Motor neuron (in vitro differentiated cells): Measurements from ENCODE around the gene UNC13D. TPM values are rescaled to one million over a fixed set of nuclear protein-coding genes. Genes with fewer than 3 reads are reported as not detected.
"Not testable (repeated sequence)": the region's sequence is repeated elsewhere in the genome, so short reads cannot be mapped to it uniquely, and the experiment has no call there.

Source experiments
- ATAC-seq, 8 experiments: fragments of 200-7000 bp; cut with Tn5 transposase; replicated peaks in 6 of 8; 2 replicates each; pipeline ENCODE4 v1.8.0; 2021; ENCODE audit warnings: mild to moderate bottlenecking in 8 of 8, moderate library complexity in 8 of 8
- H3K27ac ChIP-seq, 2 donors: fragments of 250-450 bp; sonication (Bioruptor Pico); 2 replicates each; pipeline ENCODE4 v1.9.0; 2021; ENCODE audit warnings: antibody characterized with exemption in 2 of 2, mild to moderate bottlenecking in 2 of 2, moderate library complexity in 1 of 2
- H3K4me1 ChIP-seq, 2 donors: fragments of 250-450 bp; sonication (Bioruptor Pico); replicated peaks in 1 of 2; 2 replicates each; pipeline ENCODE4 v1.6.1; 2021; ENCODE audit warnings: antibody characterized with exemption in 2 of 2, mild to moderate bottlenecking in 2 of 2, moderate library complexity in 1 of 2
- H3K4me3 ChIP-seq, 5 donors: fragments of 250-450 bp; sonication (Bioruptor Pico); 2 replicates each; pipeline ENCODE4 v1.9.0; 2021; ENCODE audit warnings: antibody characterized with exemption in 5 of 5, mild to moderate bottlenecking in 5 of 5, moderate library complexity in 4 of 5
- WGBS, 10 experiments: fragments of 450-650 bp; shearing (Covaris generic); methylation state at CpG; one replicate each; pipeline ENCODE4 v1.0.0; 2022; 5-methylcytosine and 5-hydroxymethylcytosine counted together
- in situ Hi-C, 9 experiments: fragments of 400-800 bp; cut with MboI; loops; one replicate each; pipeline ENCODE4 v1.15.0; 2021; ENCODE audit warnings: low sequenced_read_pairs in 9 of 9, low pct_unique_long_range_greater_than_20kb in 2 of 9; ENCODE audit not compliant: unreplicated experiment in 9 of 9
- total RNA-seq, 8 experiments: library from RNA; unstranded; fragments of 300-600 nt; gene quantifications; 2 replicates each; pipeline versions ENCODE4 v1.2.3 to v1.2.4, GENCODE V29; 2022

UNC13D gene
- total RNA-seq, 8 experiments from 2014 or later, result 0.87 to 9.1 (median 2.7) TPM

DNA sequence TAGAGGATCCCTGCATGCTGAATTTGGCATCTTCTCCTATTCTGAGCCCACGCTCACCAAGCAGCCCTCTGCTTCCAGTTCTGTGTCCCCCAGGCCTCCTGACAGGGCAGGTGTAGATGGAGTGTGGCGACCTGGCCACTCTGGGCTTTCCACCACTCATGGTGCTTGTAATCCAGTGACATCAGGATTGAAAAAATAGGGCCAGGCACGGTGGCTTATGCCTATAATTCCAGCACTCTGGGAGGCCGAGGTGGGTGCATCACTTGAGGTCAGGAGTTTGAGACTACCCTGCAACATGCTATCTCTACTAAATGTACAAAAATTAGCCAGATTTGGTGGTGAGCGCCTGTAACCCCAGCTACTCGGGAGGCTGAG lies 30.2 kb downstream of the UNC13D start:
- in situ Hi-C loops, result no loop called here
- WGBS, 10 experiments, result 70 to 100% (median 100%) methylated on average over 1 to 4 of the region's 6 CpGs; no CpG with 5 or more reads in 4 of the 10 experiments
- Histone ChIP-seq H3K27ac (peak overlapping the region; percentile 76 to 79), H3K4me1 (peaks cover 32 to 34% of the 10 kb centered on the region in 2 donors), H3K4me3 (no peak overlapping the region)
- ATAC-seq, result no peak

DNA sequence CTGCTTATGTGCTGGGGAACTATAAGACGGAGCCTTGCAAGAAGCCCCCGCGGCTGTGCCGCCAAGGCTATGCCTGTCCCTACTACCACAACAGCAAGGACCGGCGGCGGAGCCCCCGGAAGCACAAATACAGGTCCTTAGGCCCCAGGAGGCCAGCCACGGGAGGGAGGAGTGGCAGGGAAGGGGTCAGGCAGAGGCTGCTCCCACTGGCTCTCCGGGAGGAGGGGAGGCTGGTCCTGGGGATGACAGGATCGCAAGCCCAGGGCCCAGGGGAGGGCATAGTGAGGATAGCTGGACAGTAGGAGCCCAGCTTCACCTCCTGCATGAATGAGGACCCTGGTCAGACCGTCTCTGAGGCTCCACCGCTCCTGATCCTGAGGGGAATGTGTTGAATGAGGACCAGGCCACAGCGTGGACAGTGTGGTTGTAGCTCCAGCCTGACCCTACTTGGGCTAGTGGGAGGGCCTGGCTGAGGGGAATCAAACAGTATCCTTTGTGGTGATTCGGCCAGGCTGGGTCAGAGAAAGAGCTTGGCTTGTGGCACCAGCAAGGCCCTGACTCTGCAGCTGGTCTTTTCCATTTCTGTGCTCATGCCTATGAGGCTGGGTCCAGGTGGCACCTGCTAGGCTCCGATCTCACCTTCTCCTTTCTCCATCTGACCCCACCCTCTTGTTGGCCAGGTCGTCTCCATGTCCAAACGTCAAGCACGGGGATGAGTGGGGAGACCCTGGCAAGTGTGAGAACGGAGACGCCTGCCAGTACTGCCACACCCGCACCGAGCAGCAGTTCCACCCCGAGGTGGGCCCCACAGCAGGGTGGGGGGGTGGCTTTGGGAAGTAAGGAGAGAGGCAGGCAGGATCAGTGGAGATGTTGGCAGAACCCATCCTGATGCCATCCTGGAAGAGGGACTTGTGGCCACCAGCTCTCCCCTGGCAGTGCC lies 30.9 kb downstream of the UNC13D start:
- WGBS, 10 experiments, result 94 to 100% methylated on average over 6 to 7 of the region's 24 CpGs; no CpG with 5 or more reads in 8 of the 10 experiments
- no peak overlapping the region for H3K4me3 ChIP-seq
- peak in 4 of 8 experiments; percentile 4 to 54 (median 46) for ATAC-seq

DNA sequence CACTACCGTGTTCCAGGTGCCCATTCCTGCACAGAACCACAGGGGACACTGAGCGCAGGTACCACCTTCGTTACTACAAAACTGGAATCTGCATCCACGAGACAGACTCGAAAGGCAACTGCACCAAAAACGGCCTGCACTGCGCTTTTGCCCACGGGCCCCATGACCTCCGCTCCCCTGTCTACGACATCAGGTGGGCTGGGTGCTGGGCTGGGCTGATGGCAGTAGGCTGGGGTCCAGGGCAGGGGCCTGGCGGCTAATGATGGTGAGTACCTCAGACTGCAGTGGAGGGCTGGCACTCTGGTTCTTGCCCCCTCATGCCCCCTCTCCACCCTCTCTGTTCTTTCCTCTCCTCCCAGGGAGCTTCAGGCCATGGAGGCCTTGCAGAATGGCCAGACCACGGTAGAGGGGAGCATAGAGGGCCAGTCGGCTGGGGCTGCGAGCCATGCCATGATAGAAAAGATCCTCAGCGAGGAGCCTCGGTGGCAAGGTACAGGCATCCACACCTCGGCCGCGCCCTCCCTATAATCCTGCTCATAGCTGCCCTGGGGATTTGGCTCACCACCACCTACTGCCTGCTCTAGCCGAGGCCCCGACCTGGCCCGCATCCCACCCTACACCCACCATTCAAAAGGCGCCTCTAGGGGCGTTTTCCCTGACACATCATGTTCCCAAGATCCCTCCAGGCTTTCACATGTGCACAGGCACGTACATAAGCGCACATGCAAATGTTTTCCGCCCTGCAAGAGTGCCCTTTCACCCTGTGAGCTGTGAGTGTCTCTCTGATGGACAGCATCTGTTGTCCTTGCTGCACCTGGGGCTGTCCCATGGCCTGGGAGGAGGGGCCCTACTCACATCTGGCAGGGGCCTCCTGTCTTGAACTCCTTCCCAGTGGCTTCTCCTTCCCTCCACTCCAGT lies 31.8 kb downstream of the UNC13D start:
- 0 to 100% (median 67%) methylated on average over 1 to 10 of the region's 27 CpGs; no CpG with 5 or more reads in 5 of the 10 experiments for WGBS, 10 experiments

More for the DNA sequence above, 30.9 kb downstream of the UNC13D start:
- Histone ChIP-seq H3K27ac (peak overlapping the region; percentile 76 to 79), H3K4me1 (peaks cover 37 to 41% of the 10 kb centered on the region in 2 donors)
- in situ Hi-C loops, result no loop called here

DNA sequence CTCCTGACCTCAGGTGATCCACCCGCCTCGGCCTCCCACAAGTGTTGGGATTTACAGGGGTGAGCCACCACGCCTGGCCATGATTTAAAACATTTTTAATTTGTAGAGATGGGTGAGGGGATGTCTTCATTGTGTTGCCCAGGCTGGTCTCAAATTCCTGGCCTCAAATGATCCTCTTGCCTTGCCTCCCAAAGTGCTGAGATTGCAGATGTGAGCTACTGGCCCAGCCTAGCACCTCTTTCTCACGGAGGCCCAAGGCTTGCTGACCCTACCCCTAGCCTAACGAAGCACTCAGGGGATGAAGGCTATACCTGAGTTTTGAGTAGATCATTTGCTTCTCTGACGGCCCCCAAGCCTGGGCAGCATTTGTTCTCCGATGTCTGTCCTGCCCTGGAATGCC lies 33.0 kb downstream of the UNC13D start:
- H3K4me3 ChIP-seq, result no peak overlapping the region
- peak overlapping the region in 1 of 2 donors; percentile 85 for H3K27ac ChIP-seq
- 77 to 100% (median 80%) methylated on average over 1 to 6 of the region's 7 CpGs; no CpG with 5 or more reads in 6 of the 10 experiments for WGBS, 10 experiments
- H3K4me1 ChIP-seq, result peaks cover 37 to 42% of the 10 kb centered on the region in 2 donors
- in situ Hi-C loops, result no loop called here
- no peak for ATAC-seq

More for the DNA sequence above, 31.8 kb downstream of the UNC13D start:
- peak in 7 of 8 experiments; percentile 24 to 83 (median 64) for ATAC-seq
- Histone ChIP-seq H3K27ac (peak overlapping the region; percentile 76 to 79), H3K4me3 (no peak overlapping the region), H3K4me1 (peaks cover 37 to 42% of the 10 kb centered on the region in 2 donors)
- in situ Hi-C loops, result no loop called here

DNA sequence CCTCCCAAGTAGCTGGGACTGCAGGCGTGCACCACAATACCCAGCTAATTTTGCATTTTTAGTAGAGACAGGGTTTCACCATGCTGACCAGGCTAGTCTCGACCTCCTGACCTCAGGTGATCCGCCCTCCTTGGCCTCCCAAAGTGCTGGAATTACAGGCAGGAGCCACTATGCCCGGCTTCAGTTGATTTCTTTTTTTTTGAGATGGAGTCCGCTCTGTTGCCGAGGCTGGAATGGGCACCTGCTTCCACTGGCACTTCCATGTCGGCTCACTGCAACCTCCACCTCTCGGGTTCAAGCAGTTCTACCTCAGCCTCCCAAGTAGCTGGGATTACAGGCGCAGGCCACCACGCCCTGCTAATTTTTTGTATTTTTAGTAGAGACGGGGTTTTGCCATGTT lies 33.4 kb downstream of the UNC13D start:
- H3K4me3 ChIP-seq, ATAC-seq, in situ Hi-C loops: not testable (repeated sequence)
- 90 to 100% (median 96%) methylated on average over 2 to 9 of the region's 11 CpGs; no CpG with 5 or more reads in 3 of the 10 experiments for WGBS, 10 experiments
- peak overlapping the region in 1 of 2 donors; percentile 85 for H3K27ac ChIP-seq
- peaks cover 37 to 42% of the 10 kb centered on the region in 2 donors for H3K4me1 ChIP-seq

DNA sequence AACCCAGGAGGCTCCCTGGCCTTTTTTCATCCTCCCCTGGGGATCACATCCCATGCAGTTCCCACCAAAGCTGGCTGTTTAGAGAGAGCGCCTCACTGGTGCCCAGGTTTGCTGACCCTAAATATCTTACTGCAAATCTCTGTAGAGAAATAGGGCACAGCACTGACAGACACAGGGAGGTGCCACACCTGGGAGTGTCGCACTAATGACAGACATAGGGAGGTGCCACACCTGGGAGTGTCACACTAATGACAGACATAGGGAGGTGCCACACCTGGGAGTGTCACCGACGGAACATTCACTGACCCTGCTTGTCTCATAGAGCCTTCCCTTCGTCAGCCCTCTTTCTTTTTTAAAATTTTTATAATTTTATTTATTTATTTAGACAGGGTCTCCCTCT lies 34.0 kb downstream of the UNC13D start:
- H3K27ac ChIP-seq, result peak overlapping the region; percentile 66 to 85

DNA sequence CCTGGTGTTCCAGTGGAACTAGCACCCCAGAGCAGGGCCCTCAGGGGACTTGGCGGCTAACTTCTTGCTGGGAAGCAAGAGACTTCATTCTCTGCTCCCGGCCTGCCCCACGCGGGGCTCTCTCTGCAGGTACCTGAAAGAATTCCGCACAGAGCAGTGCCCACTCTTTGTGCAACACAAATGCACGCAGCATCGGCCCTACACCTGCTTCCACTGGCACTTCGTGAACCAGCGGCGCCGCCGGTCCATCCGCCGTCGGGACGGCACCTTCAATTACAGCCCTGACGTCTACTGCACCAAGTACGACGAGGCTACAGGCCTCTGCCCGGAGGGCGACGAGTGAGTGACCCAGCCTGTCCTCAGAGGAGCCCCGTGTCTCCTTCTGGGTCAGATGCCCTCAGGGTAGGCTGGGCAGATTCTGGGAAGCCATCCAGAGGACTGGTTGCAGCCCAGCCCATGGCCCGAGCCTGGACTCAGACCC lies 34.5 kb downstream of the UNC13D start:
- H3K27ac ChIP-seq, result peak overlapping the region; percentile 66 to 85
- in situ Hi-C loops, result no loop called here
- H3K4me3 ChIP-seq, result no peak overlapping the region
- ATAC-seq, result no peak
- H3K4me1 ChIP-seq, result peaks cover 37 to 42% of the 10 kb centered on the region in 2 donors
- 80 to 100% (median 97%) methylated on average over 1 to 11 of the region's 24 CpGs; no CpG with 5 or more reads in 6 of the 10 experiments for WGBS, 10 experiments

More for the DNA sequence above, 34.0 kb downstream of the UNC13D start:
- 62 to 100% (median 92%) methylated on average over 1 to 4 of the region's 5 CpGs; no CpG with 5 or more reads in 3 of the 10 experiments for WGBS, 10 experiments
- in situ Hi-C loops, result no loop called here
- ATAC-seq, result no peak
- peaks cover 37 to 42% of the 10 kb centered on the region in 2 donors for H3K4me1 ChIP-seq
- no peak overlapping the region for H3K4me3 ChIP-seq

DNA sequence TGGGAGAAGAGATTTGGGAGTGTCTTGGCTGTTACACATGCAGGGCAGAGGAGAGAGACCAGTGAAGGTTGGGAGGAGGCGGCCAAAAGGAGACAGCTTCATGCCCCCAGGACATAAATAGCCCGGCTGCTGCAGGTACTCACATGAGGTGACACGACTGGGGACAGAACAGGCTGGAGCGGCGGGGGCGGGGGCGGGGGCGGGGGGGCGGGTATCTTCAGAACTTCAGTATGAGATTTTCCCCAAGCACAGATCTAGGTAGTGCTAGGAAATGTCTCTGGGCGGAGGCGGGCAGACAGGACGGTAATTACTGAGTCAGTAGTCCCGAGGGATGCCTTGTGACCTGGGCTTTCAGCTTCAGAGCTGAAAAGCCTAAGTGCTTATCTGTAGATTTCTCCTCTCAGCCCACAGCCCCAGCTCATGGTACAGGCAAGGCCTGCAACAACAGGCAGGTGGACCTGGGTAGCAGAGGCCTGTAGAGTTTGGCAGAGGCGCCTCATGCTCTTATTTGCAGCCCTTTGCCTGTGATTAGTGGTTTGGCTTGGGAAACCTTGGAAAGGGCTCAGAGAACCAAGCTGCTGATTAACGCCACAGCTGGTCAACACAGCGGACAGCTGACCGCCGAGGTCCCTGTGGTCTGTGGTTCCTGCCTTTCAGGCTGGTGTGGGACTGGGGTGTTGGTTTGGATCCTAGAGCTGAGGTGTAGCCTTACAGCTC lies 35.1 kb downstream of the UNC13D start:
- WGBS, 10 experiments, result 25 to 83% (median 60%) methylated on average over 1 to 2 of the region's 18 CpGs; no CpG with 5 or more reads in 7 of the 10 experiments
- Histone ChIP-seq H3K27ac (peak overlapping the region; percentile 66 to 85), H3K4me3 (no peak overlapping the region), H3K4me1 (peaks cover 37 to 41% of the 10 kb centered on the region in 2 donors)
- in situ Hi-C loops, result no loop called here
- ATAC-seq, result peak; percentile 24 to 88 (median 80)

DNA sequence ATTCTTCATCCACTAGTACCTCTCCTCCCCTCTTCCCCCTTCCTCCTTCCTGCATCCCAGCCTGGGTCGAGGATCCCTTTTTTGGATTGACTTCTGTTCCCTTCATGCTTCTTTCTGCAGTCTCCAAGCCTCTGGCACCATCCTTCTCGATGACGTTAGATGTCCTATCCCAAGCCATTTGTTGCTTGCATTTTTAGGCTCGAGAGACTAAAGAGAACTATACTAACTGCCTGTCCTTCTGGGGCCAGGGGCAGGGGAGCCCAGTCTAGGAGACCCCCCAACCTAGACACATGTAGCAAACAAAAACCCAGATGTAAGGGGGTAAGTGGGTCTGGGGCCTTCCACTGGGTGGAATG lies 35.7 kb downstream of the UNC13D start:
- Histone ChIP-seq H3K4me3 (no peak overlapping the region), H3K4me1 (peaks cover 34 to 36% of the 10 kb centered on the region in 2 donors), H3K27ac (peak overlapping the region in 1 of 2 donors; percentile 81)
- peak in 1 of 8 experiments; percentile 2 for ATAC-seq
- 25 to 86% (median 80%) methylated on average over 1 to 4 of the region's 4 CpGs; no CpG with 5 or more reads in 3 of the 10 experiments for WGBS, 10 experiments
- in situ Hi-C loops, result no loop called here

DNA sequence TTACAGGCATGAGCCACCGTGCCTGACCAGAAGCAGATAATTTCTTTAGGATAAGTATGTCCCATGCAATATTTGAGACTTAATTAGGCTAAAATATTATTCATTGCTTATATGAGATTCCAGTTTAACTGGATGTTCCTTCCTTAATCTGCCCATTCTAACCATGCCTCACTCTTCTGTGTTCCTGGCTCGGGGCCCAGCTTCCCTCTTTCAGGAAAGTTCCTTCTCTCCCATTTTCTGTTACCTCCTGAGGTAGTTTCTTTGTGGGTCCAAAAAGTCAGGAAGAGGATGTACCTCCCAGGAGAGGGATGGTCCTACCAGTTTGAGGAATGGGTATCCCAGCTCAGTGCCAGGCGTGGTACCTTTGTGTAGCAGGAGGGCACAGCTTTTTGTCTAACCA lies 36.3 kb downstream of the UNC13D start:
- ATAC-seq, result no peak
- Histone ChIP-seq H3K27ac (no peak overlapping the region), H3K4me3 (no peak overlapping the region), H3K4me1 (peaks cover 28 to 29% of the 10 kb centered on the region in 2 donors)
- in situ Hi-C loops, result no loop called here
- WGBS, 10 experiments, result 80 to 100% (median 95%) methylated on average over 1 to 3 of the region's 3 CpGs; no CpG with 5 or more reads in 4 of the 10 experiments

DNA sequence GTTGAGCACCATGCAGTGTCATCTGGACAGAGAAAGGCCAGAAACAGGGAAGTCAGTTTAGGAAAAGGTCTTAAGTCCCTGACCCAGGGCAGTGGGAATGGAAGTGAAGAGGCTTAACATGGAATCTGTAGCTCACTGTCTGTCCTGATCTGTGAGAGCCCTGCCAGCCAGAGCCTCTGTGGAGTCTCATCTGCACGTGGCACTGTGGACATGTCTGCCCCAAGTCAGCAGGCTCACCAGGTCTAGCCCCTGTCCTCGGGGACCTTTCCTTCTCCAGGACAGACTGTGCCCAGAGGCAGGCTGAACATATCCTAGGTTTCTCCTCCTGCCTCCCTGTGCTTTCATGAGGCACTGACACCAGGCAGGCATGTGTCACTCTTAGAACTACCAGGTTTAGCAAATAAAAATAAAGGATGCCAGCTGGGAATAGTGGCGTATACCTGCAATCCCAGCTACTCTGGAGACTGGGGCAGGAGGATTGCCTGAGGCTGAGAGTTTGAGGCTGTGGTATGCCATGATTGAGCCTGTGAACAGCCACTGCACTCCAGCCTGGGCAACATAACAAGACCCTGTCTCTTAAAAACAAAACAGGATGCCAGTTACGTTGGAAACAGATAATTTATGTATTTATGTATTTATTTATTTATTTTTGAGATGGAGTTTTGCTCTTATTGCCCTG lies 37.2 kb downstream of the UNC13D start:
- no peak for ATAC-seq
- WGBS, 10 experiments, result 90 to 100% (median 100%) methylated on average over 1 to 3 of the region's 4 CpGs; no CpG with 5 or more reads in 2 of the 10 experiments
- in situ Hi-C loops, result no loop called here
- Histone ChIP-seq H3K4me1 (peaks cover 19 to 20% of the 10 kb centered on the region in 2 donors), H3K27ac (no peak overlapping the region), H3K4me3 (no peak overlapping the region)
